ENCODE results near the gene HDAC5. TPM values are rescaled to one million over a fixed set of nuclear protein-coding genes. Genes with fewer than 3 reads are reported as not detected.

Gene HDAC5
- total and polyA plus RNA-seq, 2 of the 8 experiments (the other 6 are each of a cell fraction or from before 2014, with no cell fraction given), result 48.5 to 54.4 TPM

DNA sequence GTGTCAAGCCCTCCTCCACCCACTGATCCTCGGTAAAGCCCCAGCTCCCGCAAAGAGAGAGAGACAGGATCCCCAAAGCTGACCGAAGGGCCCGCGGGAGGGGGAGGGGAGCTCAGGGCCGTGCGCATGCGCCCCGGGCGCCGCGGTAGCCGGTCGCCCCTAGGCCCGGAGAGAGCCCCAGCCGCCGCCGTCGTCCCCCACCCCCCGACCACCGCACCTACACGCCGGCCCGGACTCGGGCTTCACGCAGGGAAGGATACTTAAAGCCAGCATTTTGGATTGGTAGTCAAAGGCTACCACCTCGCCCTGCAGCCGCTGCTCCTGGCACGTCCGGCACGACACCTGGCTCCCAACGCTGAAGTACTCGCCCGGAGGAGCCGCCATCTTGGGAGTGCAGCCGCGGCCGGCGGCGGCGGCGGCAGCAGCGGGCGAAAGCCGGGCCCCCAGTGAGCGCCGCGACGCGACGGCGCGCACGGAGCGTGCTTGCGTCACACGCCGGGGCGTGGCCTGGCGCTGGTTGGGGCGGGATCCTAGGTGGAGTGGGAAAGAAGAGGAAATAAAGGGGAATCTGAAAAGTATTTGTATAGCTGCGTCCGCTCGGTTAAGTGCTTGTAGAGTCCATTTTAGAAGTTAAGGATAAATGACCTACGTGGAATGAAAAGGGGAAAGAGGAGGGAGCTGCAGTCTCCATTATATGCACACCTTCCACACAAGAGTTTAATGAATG, 57.1 kb downstream of the HDAC5 start, which contains the start of gene LSM12 (continued):
- TF ChIP-seq CHD7 (IDR thresholded peaks at IDR 0.05; ENCODE audit: insufficient replicate concordance, low read length) (no peak), SP4 (IDR thresholded peaks at IDR 0.05; ENCODE audit: low read length) (peak; percentile 55; the same call in 1 of the 2 replicates), MAFK (IDR thresholded peaks at IDR 0.05; ENCODE audit: low read depth, low read length) (no peak), RAD21 (IDR thresholded peaks at IDR 0.05 in 1 of 2, conservative IDR thresholded peaks at IDR 0.05 in 1 of 2; ENCODE audit: low read depth in 2 of 2, low read length in 2 of 2) (no peak), POLR2A (IDR thresholded peaks at IDR 0.05; ENCODE audit: control extremely low read depth in 1 of 2, low read depth in 2 of 2, low read length in 2 of 2) (peak; percentile 63 to 86), POLR2AphosphoS5 (IDR thresholded peaks at IDR 0.05; ENCODE audit: low read depth, low read length) (0 out of 2 replicates have a peak, but pooled peaks have one; percentile 55), RBBP5 (IDR thresholded peaks at IDR 0.05; ENCODE audit: borderline replicate concordance, low read depth, low read length) (no peak; the same call in 1 of the 2 replicates), TAF7 (optimal IDR thresholded peaks at IDR 0.05; ENCODE audit: borderline replicate concordance, low read depth, low read length) (peak; percentile 76), ASH2L (IDR thresholded peaks at IDR 0.05; ENCODE audit: low read length) (no peak), KDM4A (IDR thresholded peaks at IDR 0.05; ENCODE audit: low read depth, low read length, severe bottlenecking) (no peak)

Measured in H1 (cell line).